ENCODE measurements around the gene PROSER1.
"Not testable (repeated sequence)": the region's sequence is repeated elsewhere in the genome, so short reads cannot be mapped to it uniquely, and the experiment has no call there.

The PROSER1 gene

DNA sequence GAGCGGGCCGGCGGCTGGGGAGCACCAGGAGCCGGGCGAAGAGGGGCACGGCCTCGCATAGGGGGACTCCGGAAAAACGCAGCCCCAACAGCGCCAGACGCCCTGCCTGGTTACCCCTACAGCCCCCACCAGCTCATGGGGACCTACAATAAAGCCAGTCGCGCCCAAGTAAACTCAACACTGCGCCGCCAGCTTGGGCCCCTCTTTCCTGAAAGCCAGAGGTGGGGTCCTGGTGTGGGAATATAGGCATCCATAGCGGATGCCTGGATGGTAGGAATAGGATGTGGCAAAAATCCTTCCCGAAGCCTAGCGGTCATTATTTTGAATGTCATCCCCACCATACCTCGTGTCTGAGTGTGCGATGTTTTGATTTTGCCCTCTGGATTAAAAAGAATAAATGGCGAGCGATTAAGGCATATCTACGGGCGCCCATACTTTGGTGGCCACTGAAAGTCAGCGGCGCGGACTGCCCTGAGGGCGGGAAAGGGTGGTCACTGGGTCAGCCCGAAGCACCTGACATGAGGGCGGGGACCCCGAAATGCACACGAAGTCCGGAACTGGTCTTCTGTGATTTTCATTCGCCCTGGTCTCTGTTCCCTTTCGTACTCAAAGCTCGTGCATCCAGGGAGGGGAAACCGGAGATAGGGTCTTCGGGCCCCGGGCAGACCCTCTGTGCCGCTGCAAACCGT lies at the start of gene PROSER1, which contains the start of gene NHLRC3:
Gene PROSER1, minus strand, starts transcription at position 210 of the 689 bp plus-strand sequence. CDS start 847 bp downstream, outside the sequence.
Gene NHLRC3, plus strand, starts transcription at position 577 of the 689 bp plus-strand sequence. CDS start 184 bp downstream, outside the sequence.
- H3K27ac ChIP-seq (ENCODE audit: low read length) = peak within 1 kb of the TSS; percentile 94
- peak within 1 kb of the TSS; percentile 96 for H3K9ac ChIP-seq (ENCODE audit: low read length)
- H3K27me3 ChIP-seq (ENCODE audit: control insufficient read depth, insufficient read depth, low read length) = no peaks in the 10 kb centered on the region
- H3K9me3 ChIP-seq (ENCODE audit: control insufficient read depth, low read depth, low read length) = no peaks in the 10 kb centered on the region
- H3K4me1 ChIP-seq (ENCODE audit: control insufficient read depth, low read depth, low read length) = peaks cover 16% of the 10 kb centered on the region
- H3K36me3 ChIP-seq (ENCODE audit: control insufficient read depth, low read depth, low read length) = peaks cover 13% of the 10 kb centered on the region
- H3K4me3 ChIP-seq (ENCODE audit: low read length) = peak within 1 kb of the TSS; percentile 100

DNA sequence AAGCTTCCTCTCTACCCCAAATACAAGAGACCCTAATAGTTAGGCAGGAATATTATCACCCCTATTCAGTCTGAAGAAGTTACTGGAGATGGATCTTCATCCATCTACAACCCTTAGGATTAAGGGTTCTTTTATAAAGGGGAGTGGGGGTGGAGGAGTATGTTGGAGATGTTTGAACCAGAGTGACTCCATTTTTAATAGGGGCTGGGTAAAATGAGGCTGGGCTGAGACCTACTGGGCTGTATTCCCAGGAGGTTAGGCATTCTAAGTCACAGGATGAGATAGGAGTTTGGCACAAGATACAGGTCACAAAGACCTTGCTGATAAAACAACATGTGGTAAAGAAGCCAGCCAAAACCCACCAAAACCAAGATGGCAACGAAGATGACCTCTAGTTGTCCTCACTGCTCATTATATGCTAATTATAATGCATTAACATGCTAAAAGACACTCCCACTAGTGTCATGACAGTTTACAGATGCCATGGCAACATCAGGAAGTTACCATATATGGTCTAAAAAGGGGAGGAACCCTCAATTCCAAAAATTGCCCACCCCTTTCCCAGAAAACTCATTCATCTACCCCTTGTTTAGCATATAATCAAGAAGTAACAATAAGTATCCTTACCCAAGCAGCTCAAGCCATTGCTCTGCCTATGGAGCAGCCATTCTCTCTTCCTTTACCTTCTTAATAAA lies 48.5 kb upstream of the PROSER1 start:
- not testable (repeated sequence) for H3K4me3 ChIP-seq (ENCODE audit: low read length); H3K27me3 ChIP-seq (ENCODE audit: control insufficient read depth, insufficient read depth, low read length); H3K9me3 ChIP-seq (ENCODE audit: control insufficient read depth, low read depth, low read length); H3K36me3 ChIP-seq (ENCODE audit: control insufficient read depth, low read depth, low read length); H3K4me1 ChIP-seq (ENCODE audit: control insufficient read depth, low read depth, low read length); H3K9ac ChIP-seq (ENCODE audit: low read length); H3K27ac ChIP-seq (ENCODE audit: low read length)

DNA sequence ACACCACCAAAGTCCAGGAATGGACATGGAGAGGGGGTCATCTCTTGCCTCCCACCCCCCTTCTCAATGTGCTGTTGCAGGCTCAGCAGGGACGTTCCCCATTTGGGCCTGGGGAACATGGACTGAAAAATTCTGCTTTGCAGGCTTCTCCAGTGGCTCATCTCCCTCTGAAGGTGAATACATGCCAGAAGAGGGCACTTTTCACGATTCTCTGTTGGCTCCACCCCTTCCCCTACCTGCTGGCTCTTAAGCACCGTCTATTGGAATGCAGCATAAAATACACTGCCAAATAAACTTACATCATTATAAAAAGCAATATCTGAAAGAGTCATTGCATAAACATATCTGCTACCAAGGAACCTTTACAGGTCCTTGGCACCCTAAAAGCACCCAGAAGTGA lies 36.1 kb upstream of the PROSER1 start:
- no peak overlapping the region for H3K9ac ChIP-seq (ENCODE audit: low read length)
- H3K9me3 ChIP-seq (ENCODE audit: control insufficient read depth, low read depth, low read length) = no peaks in the 10 kb centered on the region
- no peaks in the 10 kb centered on the region for H3K36me3 ChIP-seq (ENCODE audit: control insufficient read depth, low read depth, low read length)

DNA sequence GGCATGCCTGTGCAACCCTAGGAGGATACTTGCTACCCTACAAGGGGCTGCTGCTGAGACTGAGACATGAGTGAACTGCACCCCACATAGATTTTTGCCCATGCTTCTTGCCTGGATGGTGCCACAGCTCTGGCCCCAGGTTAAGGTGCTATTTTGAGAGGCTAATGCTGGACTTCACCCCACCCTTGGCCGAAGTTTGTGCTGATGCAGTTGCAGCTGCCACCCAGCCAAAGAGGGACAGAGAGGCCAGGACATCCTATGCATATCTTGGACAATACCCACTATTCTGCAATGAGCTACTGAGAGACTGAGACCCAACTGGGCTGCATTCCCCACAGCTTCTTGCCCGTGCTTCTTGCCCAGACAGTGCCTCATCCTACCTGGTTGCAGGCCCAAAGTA lies 35.0 kb upstream of the PROSER1 start:
- Histone ChIP-seq H3K27me3 (ENCODE audit: control insufficient read depth, insufficient read depth, low read length) (no peaks in the 10 kb centered on the region), H3K9me3 (ENCODE audit: control insufficient read depth, low read depth, low read length) (no peaks in the 10 kb centered on the region), H3K4me1 (ENCODE audit: control insufficient read depth, low read depth, low read length) (no peaks in the 10 kb centered on the region), H3K9ac (ENCODE audit: low read length) (no peak overlapping the region), H3K27ac (ENCODE audit: low read length) (no peak overlapping the region), H3K36me3 (ENCODE audit: control insufficient read depth, low read depth, low read length) (no peaks in the 10 kb centered on the region), H3K4me3 (ENCODE audit: low read length) (no peak overlapping the region)

More for the DNA sequence above, 36.1 kb upstream of the PROSER1 start:
- Histone ChIP-seq H3K27me3 (ENCODE audit: control insufficient read depth, insufficient read depth, low read length) (no peaks in the 10 kb centered on the region), H3K4me3 (ENCODE audit: low read length) (no peak overlapping the region), H3K27ac (ENCODE audit: low read length) (no peak overlapping the region), H3K4me1 (ENCODE audit: control insufficient read depth, low read depth, low read length) (no peaks in the 10 kb centered on the region)

DNA sequence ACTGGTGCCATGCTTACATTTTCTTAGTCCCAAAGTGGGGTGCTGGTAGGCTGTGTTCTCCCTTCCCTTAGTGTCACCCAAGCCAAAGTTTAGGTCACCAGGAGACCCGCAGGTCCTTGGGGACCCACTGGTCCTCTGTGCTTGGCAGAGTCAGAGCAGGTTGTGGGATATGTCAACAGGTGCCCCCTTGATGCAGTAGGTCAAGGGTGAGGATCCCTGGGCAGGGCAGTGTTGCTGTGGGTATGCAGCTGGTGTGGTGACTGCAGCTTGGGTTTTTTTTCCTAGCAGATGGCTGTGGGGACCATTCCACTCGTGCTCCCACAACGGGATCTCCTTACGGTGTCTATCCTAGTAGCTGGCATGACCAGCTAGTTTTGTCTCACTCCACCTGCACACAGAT lies 24.1 kb upstream of the PROSER1 start:
- Histone ChIP-seq H3K4me1 (ENCODE audit: control insufficient read depth, low read depth, low read length) (no peaks in the 10 kb centered on the region), H3K4me3 (ENCODE audit: low read length) (no peak overlapping the region), H3K27ac (ENCODE audit: low read length) (no peak overlapping the region), H3K27me3 (ENCODE audit: control insufficient read depth, insufficient read depth, low read length) (no peaks in the 10 kb centered on the region), H3K9ac (ENCODE audit: low read length) (no peak overlapping the region), H3K36me3 (ENCODE audit: control insufficient read depth, low read depth, low read length) (no peaks in the 10 kb centered on the region), H3K9me3 (ENCODE audit: control insufficient read depth, low read depth, low read length) (no peaks in the 10 kb centered on the region)

DNA sequence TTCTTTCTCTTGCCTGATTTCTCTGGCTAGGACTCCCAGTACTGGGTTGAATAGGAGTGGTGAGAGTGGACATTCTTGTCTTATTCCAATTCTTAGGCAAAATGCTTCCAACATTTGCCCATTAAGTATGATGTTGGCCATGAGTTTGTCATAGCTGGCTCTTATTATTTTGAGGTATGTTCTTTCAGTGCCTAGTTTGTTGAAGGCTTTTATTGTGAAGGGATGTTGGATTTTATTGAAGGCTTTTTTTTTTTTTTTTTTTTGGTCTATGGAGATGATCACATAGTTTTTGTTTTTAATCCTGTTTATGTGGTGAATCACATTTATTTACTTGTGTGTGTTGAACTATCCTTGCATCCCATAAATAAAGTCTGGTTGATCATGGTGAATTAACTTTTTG lies 20.2 kb upstream of the PROSER1 start:
- Histone ChIP-seq H3K36me3 (ENCODE audit: control insufficient read depth, low read depth, low read length) (no peaks in the 10 kb centered on the region), H3K27ac (ENCODE audit: low read length) (no peak overlapping the region), H3K4me3 (ENCODE audit: low read length) (no peak overlapping the region), H3K9ac (ENCODE audit: low read length) (no peak overlapping the region), H3K27me3 (ENCODE audit: control insufficient read depth, insufficient read depth, low read length) (no peaks in the 10 kb centered on the region), H3K9me3 (ENCODE audit: control insufficient read depth, low read depth, low read length) (no peaks in the 10 kb centered on the region), H3K4me1 (ENCODE audit: control insufficient read depth, low read depth, low read length) (no peaks in the 10 kb centered on the region)

DNA sequence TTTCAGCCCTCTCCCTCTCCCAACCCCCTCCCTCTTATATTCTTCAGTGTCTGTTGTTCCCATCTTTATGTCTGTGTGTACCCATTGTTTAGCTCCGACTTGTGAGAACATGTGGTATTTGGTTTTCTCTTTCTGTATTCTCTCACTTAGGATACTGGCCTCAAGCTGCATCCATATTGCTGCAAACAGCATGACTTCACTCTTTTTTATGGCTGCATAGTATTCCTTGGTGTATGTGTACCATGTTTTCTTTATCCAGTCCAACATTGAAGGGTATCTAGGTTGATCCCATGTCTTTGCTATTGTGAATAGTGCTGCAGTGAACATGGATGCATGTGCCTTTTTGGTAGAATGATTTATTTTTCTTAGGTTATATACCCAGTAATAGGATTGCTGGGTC lies 18.1 kb upstream of the PROSER1 start:
- H3K27me3 ChIP-seq (ENCODE audit: control insufficient read depth, insufficient read depth, low read length) = no peaks in the 10 kb centered on the region

DNA sequence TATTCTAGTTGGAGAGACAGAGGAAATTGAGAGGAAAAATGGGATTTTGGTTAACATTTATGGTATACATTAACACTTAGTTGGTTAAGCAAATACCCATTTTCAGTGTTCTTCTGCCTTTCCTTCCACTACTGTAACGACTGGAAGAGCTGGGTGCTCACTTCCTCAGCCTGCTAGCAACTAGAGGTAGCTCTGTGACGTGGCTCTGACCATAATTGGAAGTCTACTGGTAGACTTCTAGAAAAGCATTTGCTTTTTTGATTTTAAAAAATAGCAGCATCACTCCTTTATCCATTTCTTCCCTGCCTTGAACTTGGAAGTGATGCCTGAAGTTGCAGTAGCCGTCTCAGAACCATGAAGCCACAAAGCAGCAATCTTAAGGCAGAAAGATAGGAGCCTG lies 16.2 kb upstream of the PROSER1 start:
- Histone ChIP-seq H3K36me3 (ENCODE audit: control insufficient read depth, low read depth, low read length) (no peaks in the 10 kb centered on the region), H3K4me1 (ENCODE audit: control insufficient read depth, low read depth, low read length) (no peaks in the 10 kb centered on the region), H3K9me3 (ENCODE audit: control insufficient read depth, low read depth, low read length) (no peaks in the 10 kb centered on the region)

More for the DNA sequence above, 18.1 kb upstream of the PROSER1 start:
- Histone ChIP-seq H3K9ac (ENCODE audit: low read length) (no peak overlapping the region), H3K4me3 (ENCODE audit: low read length) (no peak overlapping the region), H3K27ac (ENCODE audit: low read length) (no peak overlapping the region), H3K36me3 (ENCODE audit: control insufficient read depth, low read depth, low read length) (no peaks in the 10 kb centered on the region), H3K9me3 (ENCODE audit: control insufficient read depth, low read depth, low read length) (no peaks in the 10 kb centered on the region), H3K4me1 (ENCODE audit: control insufficient read depth, low read depth, low read length) (no peaks in the 10 kb centered on the region)

DNA sequence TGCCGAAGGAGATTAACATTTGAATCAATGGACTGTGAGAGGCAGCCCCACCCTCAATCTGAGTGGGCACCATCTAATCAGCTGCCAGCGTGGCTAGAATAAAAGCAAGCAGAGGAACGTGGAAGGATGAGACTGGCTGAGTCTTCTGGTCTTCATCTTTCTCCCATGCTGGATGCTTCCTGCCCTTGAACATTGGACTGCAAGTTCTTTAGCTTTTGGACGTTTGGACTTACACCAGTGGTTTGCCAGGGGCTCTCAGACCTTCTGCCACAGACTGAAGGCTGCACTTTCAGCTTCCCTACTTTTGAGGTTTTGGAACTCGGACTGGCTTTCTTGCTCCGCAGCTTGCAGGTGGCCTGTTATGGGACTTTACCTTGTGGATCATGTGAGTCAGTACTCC lies 15.1 kb upstream of the PROSER1 start:
- Histone ChIP-seq H3K4me3 (ENCODE audit: low read length) (no peak overlapping the region), H3K9ac (ENCODE audit: low read length) (no peak overlapping the region), H3K9me3 (ENCODE audit: control insufficient read depth, low read depth, low read length) (no peaks in the 10 kb centered on the region), H3K27me3 (ENCODE audit: control insufficient read depth, insufficient read depth, low read length) (no peaks in the 10 kb centered on the region), H3K4me1 (ENCODE audit: control insufficient read depth, low read depth, low read length) (peaks cover 6% of the 10 kb centered on the region), H3K36me3 (ENCODE audit: control insufficient read depth, low read depth, low read length) (no peaks in the 10 kb centered on the region), H3K27ac (ENCODE audit: low read length) (no peak overlapping the region)

More for the DNA sequence above, 16.2 kb upstream of the PROSER1 start:
- Histone ChIP-seq H3K27ac (ENCODE audit: low read length) (no peak overlapping the region), H3K9ac (ENCODE audit: low read length) (no peak overlapping the region), H3K4me3 (ENCODE audit: low read length) (no peak overlapping the region), H3K27me3 (ENCODE audit: control insufficient read depth, insufficient read depth, low read length) (no peaks in the 10 kb centered on the region)

DNA sequence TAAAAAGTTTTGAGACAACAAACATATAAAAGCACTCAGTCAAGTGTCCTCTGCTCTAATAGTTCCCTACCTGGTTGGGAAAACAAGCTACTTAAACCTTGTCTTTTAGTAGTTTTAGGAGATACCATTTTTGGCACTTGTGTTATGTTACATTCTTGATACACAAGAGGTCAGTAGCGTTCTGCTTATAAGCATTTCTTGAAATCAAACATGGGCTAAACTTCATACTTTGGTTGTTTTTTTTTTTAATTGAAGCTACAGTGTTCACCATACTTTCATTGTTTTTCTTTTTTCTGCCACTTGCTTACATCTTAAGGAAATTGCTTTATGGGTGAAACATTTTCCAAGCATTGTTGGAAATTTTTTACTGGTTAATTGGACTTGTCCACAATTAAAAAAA lies 13.3 kb upstream of the PROSER1 start:
- Histone ChIP-seq H3K4me1 (ENCODE audit: control insufficient read depth, low read depth, low read length) (peaks cover 19% of the 10 kb centered on the region), H3K27ac (ENCODE audit: low read length) (no peak overlapping the region), H3K36me3 (ENCODE audit: control insufficient read depth, low read depth, low read length) (no peaks in the 10 kb centered on the region), H3K4me3 (ENCODE audit: low read length) (no peak overlapping the region), H3K9ac (ENCODE audit: low read length) (no peak overlapping the region), H3K27me3 (ENCODE audit: control insufficient read depth, insufficient read depth, low read length) (no peaks in the 10 kb centered on the region), H3K9me3 (ENCODE audit: control insufficient read depth, low read depth, low read length) (no peaks in the 10 kb centered on the region)

DNA sequence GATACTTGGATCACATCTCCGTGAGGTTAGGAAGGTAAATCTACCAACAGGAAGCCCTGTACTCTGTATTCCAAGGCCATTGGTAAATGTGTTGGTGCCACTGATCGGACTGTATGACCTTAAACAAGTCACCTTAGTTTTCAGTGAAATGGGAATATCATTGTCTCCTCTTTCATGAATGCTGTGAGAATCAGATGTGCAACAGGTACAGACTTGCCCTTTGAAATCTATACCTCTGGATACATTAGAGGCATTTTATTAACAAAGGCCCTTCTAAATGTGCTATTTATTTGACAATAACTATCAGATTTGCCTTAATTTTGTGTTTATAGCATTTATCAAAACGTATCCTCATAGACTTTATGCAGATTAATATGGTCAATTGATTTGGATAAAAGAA lies 11.4 kb upstream of the PROSER1 start:
- no peaks in the 10 kb centered on the region for H3K36me3 ChIP-seq (ENCODE audit: control insufficient read depth, low read depth, low read length)
- no peak overlapping the region for H3K4me3 ChIP-seq (ENCODE audit: low read length)
- no peak overlapping the region for H3K9ac ChIP-seq (ENCODE audit: low read length)
- H3K27ac ChIP-seq (ENCODE audit: low read length) = no peak overlapping the region
- no peaks in the 10 kb centered on the region for H3K9me3 ChIP-seq (ENCODE audit: control insufficient read depth, low read depth, low read length)
- H3K27me3 ChIP-seq (ENCODE audit: control insufficient read depth, insufficient read depth, low read length) = no peaks in the 10 kb centered on the region
- peaks cover 19% of the 10 kb centered on the region for H3K4me1 ChIP-seq (ENCODE audit: control insufficient read depth, low read depth, low read length)

DNA sequence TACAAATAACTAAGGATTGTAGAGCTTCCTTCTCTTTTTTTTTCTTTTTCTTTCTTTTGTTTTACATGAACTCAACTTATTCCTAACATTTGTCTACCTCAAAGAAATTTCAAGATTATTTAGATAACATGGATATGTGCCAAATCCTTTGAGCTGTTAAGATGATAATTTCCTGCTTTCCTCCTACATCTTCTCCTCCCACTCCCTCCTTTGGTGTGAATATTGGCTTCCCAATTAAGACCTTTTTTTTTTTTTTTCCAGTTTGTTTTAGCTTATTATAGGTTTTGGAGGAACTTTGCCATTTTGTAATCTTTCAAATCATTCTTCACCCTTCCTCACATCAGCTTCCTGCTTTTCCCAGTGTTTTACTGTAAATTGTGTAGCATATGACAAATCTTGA lies 10.9 kb upstream of the PROSER1 start:
- H3K4me1 ChIP-seq (ENCODE audit: control insufficient read depth, low read depth, low read length) = peaks cover 19% of the 10 kb centered on the region
- no peaks in the 10 kb centered on the region for H3K36me3 ChIP-seq (ENCODE audit: control insufficient read depth, low read depth, low read length)
- no peaks in the 10 kb centered on the region for H3K27me3 ChIP-seq (ENCODE audit: control insufficient read depth, insufficient read depth, low read length)
- no peak overlapping the region for H3K9ac ChIP-seq (ENCODE audit: low read length)
- no peak overlapping the region for H3K4me3 ChIP-seq (ENCODE audit: low read length)
- H3K27ac ChIP-seq (ENCODE audit: low read length) = no peak overlapping the region
- H3K9me3 ChIP-seq (ENCODE audit: control insufficient read depth, low read depth, low read length) = no peaks in the 10 kb centered on the region

Data from iPS-18a (cell line).